DMS79 (cell line): ENCODE measurements around the gene VAV1.
A peak's percentile ranks its signal among the peaks of the same experiment; 100 is the strongest.
"Not testable (repeated sequence)": the region's sequence is repeated elsewhere in the genome, so short reads cannot be mapped to it uniquely, and the experiment has no call there.

Source experiments
- DNase-seq: peaks from one replicate; lab custom pipeline; 2025; lab: John Stamatoyannopoulos, UW

The VAV1 gene

DNA sequence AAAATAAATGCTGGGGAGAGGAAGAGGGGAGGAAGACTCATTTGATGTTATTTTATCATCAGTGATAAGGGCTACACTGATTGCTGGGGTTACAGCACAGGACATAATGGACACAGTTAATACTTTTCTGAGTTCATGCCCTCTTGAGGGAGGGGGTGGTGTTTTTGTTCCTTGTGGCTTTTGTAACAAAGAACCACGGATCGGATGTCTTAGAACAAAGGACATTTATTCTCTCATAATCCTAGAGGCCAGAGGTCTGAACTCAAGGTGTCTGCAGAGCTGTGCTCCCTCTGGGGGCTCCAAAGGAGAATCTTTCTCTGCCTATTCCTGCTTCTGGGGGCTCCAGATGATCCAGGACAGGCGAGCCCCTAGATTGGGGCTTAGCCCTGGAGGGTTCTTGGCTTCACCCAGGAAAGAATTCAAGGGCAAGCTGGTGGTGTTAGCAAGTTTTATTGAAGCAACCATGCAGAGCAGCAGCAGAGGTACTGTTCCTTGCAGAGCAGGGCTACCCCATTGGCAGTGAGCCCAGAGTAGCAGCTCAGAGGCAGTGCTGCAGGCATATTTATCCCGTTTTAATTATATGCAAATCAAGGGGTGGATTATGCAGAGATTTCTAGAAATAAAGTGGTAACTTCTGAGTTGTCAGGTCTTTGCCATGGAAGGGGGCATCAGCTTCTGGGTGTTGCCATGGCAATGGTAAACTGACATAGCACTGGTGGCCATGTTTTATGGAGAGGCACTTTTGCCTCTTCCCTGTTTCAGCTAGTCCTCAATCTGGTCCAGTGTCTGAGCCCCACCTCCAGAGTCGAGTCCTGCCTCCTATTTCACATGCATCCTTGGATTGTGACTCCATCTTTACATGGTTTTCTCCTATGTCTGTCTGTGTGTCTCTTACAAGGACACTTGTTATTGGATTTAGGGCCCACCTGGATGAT is 18.0 kb downstream of the VAV1 start:
- no peak for DNase-seq

DNA sequence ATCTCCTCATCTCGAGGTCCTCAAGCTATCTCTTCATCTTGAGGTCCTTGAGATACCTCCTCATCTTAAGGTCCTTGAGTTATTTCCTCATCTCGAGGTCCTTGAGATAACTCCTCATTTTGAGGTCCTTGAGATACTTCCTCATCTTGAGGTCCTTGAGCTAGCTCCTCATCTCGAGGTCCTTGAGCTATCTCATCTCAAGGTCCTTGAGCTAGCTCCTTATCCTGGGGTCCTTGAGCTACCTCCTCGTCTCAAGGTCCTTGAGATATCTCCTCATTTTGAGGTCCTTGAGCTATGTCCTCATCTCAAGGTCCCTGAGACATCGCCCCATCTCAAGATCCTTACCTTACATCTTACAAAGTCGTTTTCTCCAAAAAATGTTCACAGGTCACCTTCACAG is 18.7 kb downstream of the VAV1 start:
- DNase-seq, result no peak

DNA sequence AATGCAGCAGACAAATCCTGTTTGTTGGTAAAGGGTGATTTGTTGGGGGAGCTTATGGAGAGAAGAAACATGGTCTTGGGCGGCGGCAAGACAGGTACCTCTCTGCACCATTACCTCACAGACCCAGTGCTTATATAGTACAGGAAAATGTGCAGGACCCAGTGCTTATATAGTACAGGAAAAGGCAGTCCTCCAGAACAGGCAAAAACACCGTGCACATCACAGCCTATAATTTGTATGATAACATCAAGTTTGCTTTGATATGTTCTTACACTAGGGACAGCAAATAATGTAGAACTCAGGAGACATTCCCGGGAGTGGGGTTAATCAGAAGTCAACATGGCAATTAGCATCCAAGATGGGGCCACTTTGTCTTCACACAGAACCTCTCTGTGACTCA is 20.9 kb downstream of the VAV1 start:
- DNase-seq, result no peak

DNA sequence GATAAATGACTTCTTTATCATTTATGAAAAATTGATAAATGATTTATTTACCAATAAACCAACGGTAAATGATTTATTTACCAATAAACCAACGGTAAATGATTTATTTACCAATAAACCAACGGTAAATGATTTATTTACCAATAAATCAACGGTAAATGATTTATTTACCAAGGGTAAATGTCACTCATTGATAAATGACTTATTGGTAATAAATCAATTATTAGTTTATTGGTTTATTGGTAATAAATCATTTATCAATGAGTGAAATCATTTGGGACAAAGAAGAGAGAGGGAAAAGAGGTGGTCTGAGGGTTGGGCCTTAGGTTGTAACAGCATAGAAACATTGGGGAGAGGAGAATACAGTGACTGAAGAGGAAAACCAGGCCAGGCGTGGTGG is 21.5 kb downstream of the VAV1 start:
- no peak for DNase-seq

DNA sequence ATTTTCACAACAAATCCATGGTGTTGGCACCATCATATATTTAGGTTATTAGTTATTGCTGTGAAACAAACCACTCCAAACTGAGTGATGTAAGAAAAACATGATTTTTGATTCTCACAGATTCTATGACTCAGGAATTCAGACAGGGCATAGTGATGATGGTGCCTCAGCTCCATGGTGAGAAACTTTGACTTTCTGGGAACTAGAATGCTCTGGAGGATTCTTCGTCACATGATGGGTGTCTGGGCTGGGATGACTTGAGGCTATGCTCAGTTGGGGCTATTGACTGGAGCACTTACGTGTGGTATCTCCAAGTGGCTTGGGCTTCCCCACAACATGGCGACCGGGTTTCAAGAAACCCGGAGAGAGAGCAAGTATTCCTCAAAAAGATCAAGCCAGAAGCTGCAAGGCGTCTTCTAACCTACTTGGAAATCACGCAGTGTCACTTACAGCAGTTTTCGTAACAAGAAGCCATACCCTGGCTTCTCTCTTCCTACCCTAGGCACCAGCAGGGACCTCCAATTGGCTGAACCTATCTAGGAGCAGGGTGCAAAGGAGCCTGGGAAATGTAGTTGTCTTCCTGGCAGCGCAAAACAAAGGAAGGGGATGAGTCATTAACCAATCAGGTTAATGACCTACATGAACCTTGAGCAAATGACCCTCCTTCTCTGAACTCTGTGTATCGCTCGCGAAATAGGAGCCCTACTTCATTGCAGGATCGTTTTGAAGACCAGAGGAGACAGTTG is 22.4 kb downstream of the VAV1 start:
- no peak for DNase-seq

DNA sequence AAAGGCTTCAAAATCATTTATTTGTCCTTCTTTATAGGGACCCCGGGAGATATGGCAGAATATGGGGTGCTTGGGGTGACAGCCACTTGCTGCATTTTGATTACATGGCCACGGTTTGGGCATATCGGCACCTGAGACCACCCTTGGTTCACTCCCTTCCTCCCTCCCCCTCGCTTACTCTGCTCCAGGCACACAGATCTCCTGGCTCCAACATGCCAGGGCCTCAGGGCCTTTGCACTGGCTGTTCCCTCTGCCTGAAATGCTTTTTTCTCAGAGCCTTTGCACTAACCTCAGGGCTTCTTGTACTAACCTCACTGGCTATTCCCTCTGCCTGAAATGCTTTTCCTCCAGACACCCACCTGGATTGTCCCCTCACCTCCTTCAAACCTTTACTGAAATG is 23.8 kb downstream of the VAV1 start:
- no peak for DNase-seq

DNA sequence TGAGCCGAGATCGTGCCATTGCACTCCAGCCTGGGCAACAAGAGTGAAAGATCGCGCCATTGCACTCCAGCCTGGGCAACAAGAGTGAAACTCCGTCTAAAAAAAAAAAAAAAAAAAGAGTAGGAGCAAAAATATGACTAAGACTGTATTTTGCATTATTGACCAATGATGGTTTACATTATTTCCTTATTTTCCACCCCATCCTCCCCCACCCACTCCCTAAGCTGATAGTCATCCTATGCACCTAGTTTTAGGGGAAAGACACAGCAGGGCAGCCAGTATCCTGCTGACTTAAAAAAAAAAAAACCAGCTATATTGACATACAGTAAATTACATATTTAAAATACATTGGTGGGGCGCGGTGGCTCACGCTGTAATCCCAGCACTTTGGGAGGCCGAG is 25.1 kb downstream of the VAV1 start:
- DNase-seq, result no peak

DNA sequence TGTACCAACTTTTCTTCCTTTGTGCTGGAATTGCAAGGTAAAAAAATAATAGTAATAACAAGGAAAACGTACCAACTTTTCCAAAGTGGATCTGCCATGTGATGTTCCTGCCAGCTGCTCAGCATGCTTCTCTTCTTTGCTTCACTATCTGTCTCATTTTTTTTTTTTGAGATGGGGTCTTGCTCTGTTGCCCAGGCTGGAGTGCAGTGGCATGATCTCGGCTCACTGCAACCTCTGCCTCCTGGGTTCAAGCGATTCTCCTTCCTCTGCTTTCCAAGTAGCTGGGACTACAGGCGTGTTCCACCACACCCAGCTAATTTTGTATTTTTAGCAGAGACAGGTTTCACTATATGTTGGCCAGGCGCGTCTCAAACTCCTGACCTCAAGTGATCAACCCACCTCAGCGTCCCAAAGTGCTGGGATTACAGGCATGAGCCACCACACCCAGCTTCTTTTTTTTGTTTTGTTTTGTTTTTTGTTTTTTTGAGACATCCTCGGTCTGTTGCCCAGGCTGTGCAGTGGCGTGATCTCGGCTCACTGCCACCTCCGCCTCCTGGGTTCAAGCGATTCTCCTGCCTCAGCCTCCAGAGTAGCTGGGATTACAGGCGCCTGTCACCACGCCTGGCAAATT is 27.8 kb downstream of the VAV1 start:
- DNase-seq, result not testable (repeated sequence)

DNA sequence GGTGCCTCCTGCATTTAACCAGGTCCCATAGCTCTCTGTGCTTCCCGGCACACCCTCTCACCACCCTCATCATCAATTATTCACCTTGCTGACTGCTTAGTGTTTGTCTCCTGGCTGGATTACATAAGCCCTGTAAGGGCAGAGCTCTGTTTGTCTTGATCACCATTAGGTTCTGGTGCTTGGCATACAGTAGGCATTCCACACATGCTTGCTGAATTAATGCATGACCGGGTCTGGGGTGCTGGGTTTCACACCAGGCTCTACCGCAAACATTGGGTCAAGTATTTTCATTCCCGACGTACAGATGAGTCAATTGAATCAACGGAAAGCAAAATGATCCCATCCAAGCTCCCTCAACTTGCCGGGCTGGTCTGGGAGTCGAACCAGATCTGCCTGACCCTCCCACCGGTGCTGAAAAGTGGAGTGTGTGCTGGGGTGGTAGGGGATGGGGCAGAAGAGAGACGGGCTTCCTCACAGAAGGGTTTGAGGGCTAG is 28.5 kb downstream of the VAV1 start:
- no peak for DNase-seq

DNA sequence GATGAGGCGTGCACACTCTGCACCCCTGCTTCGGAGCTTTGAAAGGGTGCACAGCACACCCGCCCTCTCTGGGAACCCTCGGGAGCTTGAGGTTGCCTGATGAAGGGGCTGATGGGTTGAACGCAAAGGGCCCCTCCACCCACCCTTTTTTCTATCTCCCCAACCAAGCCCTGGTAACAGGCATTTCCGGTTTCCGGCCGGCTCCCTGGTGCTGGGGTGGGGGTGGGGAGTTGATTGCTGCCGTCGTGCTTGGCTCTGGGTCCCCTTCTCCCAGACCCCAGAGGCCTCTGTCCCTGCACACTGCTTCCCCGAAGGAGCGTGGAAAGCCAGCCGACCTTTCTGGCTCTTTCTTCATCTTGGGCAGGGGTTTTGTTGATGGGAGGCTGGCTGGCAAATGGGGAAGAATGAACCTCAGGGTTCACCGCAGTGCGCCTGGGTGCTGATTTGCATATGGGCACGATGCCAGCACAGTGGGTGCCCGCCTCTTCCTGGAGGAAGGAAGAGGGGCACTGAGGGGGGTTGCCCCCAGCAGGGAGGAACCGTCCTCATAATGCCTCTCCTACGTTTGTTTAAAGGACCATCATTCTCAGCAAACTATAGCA is 29.1 kb downstream of the VAV1 start:
- peak; percentile 59 for DNase-seq

DNA sequence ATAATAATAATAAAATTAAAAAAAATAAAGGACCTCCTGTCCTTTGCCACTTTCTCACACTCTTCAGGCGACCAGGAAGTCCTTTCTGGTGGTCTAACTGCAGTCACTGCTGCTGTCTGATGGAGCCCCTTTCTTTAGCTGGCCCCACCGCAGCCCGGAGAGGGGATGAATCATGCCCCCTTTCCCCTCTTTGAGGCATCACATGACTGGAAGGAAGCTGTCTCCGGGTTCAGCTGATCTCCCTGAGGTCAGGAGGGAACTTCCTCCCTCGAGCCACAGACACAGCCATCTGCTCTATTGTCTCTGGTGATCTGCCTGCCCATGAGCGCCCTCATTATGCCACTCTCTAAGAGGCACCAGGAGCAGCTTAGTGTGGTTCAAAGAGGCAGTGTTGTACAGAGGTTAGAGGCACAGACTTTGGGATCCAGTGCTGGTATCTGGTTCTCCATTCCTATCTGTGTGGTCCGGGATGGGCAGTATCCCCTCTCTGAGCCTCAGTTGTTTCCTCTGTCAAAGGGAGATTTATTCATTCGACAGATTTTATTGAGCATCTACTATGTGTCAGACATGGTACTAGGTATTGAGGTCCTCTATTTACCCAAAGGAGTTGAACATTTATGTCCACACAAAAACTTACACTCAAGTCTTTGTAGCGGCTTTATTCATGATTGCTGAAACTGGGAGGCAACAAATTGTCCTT is 30.0 kb downstream of the VAV1 start:
- no peak for DNase-seq

DNA sequence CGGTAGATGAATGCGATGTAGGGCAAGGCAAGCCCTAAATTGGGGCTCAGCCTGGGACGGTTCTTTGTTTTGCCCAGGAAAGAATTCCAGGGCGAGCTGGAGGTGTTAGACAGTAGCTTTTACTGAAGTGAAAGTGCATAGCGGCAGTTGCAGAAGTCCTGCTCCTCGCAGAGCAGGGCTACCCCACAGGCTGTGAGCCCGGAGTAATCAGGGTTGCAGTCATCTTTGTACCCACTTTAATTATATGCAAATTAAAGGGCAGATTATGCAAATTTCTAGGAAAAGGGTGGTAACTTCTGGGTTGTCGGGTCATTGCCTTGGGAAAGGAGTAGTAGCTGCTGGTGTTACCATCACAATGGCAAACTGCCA is 30.5 kb downstream of the VAV1 start:
- DNase-seq, result no peak

DNA sequence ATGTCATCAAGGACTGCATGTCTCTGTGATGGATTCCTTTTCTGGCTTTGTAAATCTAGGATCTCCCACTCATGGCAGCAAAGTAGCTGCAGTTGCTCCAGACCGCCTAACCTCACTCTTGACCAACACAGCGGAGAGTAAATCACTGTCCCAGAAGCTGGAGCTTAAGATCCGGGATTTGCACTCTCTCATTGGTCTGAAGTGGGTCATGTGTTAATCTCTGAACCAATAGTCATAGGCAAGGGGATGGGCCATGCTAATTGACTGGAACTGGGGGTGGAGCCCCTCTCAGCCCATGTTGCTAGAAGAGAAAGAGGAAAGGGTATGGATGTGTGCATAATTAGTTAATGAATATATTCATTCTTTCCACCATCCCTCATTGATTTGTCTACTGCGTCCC is 34.0 kb downstream of the VAV1 start:
- DNase-seq, result no peak

DNA sequence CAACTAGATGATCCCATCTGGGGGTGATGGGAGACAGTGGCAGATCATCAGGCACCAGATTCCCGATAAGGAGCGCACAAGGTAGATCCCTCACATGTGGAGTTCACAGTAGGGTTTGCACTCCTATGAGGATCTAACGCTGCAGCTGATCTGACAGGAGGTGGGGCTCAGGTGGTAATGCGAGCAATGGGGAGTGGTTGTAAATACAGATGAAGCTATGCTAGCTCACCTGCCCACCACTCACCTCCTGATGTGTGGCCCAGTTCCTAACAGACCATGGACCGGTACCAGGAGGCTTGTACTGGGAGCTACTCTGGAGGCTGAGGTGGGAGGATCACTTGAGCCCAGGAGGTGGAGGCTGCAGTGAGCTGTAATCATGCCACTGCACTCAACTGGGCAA is 34.8 kb downstream of the VAV1 start:
- no peak for DNase-seq

DNA sequence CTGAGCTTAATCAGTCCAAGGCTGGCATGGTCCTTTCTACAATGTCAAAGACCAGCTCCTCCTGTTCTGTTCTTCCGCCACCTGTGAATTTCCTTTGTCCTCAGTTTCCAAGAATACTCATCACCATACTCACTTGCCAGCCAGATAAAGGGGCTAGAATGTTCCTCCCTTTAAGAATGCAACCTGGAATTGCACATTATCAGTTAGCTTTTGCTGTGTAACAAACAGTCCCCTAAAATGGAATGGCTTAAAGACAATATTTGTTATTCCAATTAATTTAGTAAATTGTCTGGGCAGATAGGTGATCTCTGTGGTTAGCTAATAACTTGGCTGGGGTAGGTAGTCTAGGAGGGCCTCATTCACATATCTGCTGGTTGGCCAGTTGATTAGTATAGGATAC is 36.0 kb downstream of the VAV1 start:
- DNase-seq, result no peak

DNA sequence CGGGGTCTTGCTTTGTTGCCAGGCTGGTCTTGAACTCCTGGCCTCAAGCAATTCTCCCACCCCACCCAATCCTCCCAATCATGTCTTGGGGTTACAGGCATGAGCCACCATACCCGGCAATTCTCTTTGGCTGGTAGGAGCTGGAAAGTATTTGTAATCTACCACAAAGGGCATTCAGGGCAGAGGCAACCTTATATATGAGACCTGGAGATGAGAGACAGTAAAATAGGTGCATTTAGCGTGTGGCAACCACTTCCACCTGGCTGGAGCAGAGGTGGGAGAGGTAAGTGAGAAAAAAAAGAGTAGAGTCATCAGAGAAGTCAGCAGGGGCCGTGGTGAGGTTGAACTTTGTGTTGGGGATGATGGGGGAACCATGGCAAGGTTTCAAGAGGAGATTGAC is 36.8 kb downstream of the VAV1 start:
- DNase-seq, result no peak

DNA sequence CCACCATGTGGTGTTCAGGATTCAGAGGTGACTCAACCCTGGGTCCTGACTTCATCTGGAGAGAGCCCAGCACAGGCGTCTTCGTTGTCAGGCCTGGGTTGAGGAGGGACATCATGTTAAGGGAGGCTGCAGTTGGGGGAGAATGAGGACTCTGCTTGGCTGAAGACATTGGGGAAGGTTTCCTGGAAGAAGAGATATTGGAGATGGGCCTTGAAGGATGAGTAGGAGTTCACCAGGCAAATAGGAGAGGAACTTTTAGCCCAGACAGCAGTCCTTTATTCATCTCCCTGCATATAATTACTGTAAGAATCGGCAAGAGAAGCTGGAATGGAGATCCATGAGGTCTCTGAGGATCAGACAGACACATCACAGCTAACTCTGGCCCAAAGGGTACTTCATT is 38.9 kb downstream of the VAV1 start:
- no peak for DNase-seq

DNA sequence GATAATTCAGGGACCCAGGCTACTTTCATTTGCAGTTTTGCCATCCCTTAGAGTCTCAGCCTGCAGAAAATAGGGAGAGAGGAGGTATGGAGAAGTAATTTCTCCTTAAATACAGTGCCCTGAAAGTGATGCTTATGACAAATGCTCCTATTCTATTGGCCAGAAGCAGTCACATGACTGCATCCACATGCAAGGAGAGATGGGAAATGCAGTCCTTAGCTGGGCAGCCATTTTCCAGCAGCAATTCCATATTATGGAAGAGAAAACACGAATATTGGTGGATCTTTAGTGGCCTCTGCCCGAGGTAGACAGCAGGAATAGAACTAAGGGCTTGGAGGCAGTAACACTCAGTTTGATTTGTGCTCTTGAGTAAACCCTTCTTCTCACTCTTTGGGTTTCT is 39.4 kb downstream of the VAV1 start:
- no peak for DNase-seq

DNA sequence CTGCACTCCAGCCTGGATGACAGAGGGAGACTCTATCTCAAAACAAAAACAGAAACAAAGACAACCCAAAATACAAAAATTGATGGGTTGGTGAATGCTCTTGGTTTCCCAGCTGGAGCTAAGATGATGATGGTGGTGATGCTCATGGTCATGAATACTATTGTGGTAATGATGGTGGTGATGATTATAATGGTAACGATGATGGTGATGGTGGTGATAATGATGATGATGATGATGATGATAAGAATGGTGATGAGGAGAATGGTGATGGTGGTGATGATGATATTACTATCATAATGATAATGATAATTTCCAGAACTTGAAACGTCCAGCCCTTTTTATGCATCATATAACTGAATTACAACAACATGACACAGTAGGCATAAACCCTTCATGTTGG is 40.1 kb downstream of the VAV1 start:
- DNase-seq, result no peak

DNA sequence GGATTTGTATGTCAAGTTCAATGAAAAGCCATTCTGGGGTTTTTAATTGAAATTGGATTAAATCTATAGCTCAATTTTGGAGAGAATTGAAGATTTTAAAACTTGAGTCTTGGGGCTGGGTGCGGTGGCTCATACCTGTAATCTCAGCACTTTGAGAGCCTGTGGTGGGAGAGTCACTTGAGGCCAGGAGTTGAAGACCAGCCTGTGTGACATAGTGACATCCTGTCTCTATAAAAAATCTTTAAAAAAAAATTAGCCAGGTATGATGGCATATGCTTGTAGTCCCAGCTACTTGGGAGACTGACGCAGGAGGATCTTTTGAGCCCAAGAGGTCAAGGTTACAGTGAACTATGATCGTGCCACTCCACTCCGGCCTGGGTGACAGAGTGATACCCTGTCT is 41.2 kb downstream of the VAV1 start:
- DNase-seq, result no peak

DNA sequence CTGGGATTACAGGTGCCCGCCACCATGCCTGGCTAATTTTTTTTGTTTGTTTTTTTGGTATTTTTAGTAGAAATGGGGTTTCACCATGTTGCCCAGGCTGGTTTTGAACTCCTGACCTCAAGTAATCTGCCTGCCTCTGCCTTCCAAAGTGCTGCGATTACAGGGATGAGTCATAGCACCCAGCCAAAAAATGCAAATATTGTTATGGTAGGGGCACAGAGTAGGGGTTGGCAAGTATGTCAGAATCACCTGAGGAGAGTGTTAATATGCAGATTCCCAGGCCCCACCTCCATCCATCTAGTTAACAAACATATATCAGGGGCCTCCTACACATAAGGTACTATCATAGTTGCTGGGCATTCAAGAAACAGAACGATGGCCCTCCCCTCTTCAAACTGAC is 44.7 kb downstream of the VAV1 start:
- no peak for DNase-seq

DNA sequence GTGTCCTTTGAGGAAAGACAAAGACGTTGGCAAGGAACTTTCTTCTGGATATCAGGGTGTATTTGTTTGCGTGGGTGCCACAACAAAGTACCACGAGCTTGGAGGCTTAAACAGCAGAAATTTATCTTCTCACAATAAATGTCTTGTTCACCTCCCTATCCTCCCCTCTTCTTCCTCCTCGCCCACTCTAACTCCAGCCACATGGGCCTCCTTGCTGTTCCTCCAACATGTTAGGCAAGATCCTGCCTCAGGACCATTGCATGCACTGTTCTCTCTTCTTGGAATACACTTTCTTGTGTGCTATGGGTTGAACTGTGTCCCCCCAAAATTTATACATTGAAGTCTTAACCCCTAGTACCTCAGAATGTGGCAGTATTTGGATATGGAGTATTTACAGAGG is 45.7 kb downstream of the VAV1 start:
- no peak for DNase-seq
